Activated naive CD8-positive, alpha-beta T cell treated with anti-CD3 and anti-CD28 coated beads, Interleukin-2, amount 10 ng/mL, durations not matched to agents 7 days and 5 days (primary cell): Measurements from ENCODE around the gene NUF2. TPM values are rescaled to one million over a fixed set of nuclear protein-coding genes. Genes with fewer than 3 reads are reported as not detected.

ENCODE experiments used
- ATAC-seq: fragments of 150-1000 bp; cut with Tn5 transposase; one replicate; pipeline ENCODE4 v1.10.0; 2021; ENCODE audit warnings: low read depth, moderate library complexity
- POLR2A ChIA-PET: fragments of 350-600 bp; sonication (Branson Sonifier 250); formaldehyde crosslinking; loops from one replicate; lab custom pipeline; 2021; ENCODE audit warnings: antibody characterized with exemption; lab: Charles Lee
- DNase-seq: peaks from one replicate; pipeline ENCODE4 v3.0.0; 2021
- H3K27ac Mint-ChIP-seq: one replicate; pipeline ENCODE4 v1.8.0; 2022; ENCODE audit warnings: mild to moderate bottlenecking, mixed read lengths
- H3K27me3 Mint-ChIP-seq: one replicate; pipeline ENCODE4 v1.8.0; 2022; ENCODE audit warnings: mild to moderate bottlenecking, moderate library complexity, mixed read lengths
- H3K36me3 Mint-ChIP-seq: one replicate; pipeline ENCODE4 v1.8.0; 2021; ENCODE audit warnings: mild to moderate bottlenecking, mixed read lengths
- H3K4me1 Mint-ChIP-seq: one replicate; pipeline ENCODE4 v1.8.0; 2021; ENCODE audit warnings: mixed read lengths
- H3K4me3 Mint-ChIP-seq: one replicate; pipeline ENCODE4 v1.8.0; 2022; ENCODE audit warnings: mild to moderate bottlenecking, moderate library complexity, mixed read lengths
- H3K9me3 Mint-ChIP-seq: one replicate; pipeline ENCODE4 v1.8.0; 2021; ENCODE audit warnings: mixed read lengths
- total RNA-seq, 2 experiments: library from RNA; stranded (reverse); gene quantifications; one replicate each; pipeline ENCODE4 v1.2.3, GENCODE V29; 2021

The NUF2 gene
- total RNA-seq, 2 experiments from 2014 or later, result 50.2 to 50.6 TPM

- Mint-ChIP-seq H3K4me1 (no peaks in the 10 kb centered on the region), H3K27me3 (peaks cover 9% of the 10 kb centered on the region), H3K36me3 (no peaks in the 10 kb centered on the region), H3K27ac (no peak overlapping the region), H3K4me3 (no peak overlapping the region), H3K9me3 (no peaks in the 10 kb centered on the region)
- DNase-seq (no peak), ATAC-seq (no peak)
- POLR2A ChIA-PET, result no interaction called here
These were observed 75.9 kb downstream of the NUF2 start for GRCh38 chr1:163397451-163398200.

GRCh38 chr1:163399001-163399400, 77.2 kb downstream of the NUF2 start:
- H3K4me1 Mint-ChIP-seq, result no peaks in the 10 kb centered on the region
- POLR2A ChIA-PET, result no interaction called here

GRCh38 chr1:163399976-163400601, 78.3 kb downstream of the NUF2 start:
- POLR2A ChIA-PET, result no interaction called here
- peaks cover 3% of the 10 kb centered on the region for H3K27me3 Mint-ChIP-seq

More at GRCh38 chr1:163399001-163399400, 77.2 kb downstream of the NUF2 start:
- H3K9me3 Mint-ChIP-seq, result no peaks in the 10 kb centered on the region
- no peak overlapping the region for H3K27ac Mint-ChIP-seq
- no peak overlapping the region for H3K4me3 Mint-ChIP-seq
- ATAC-seq (no peak), DNase-seq (no peak)
- H3K27me3 Mint-ChIP-seq, result peaks cover 8% of the 10 kb centered on the region
- H3K36me3 Mint-ChIP-seq, result no peaks in the 10 kb centered on the region

GRCh38 chr1:163401211-163401610, 79.5 kb downstream of the NUF2 start:
- ATAC-seq (no peak), DNase-seq (no peak)
- no peaks in the 10 kb centered on the region for H3K4me1 Mint-ChIP-seq
- POLR2A ChIA-PET, result no interaction called here
- H3K27me3 Mint-ChIP-seq, result peaks cover 3% of the 10 kb centered on the region
- H3K27ac Mint-ChIP-seq, result no peak overlapping the region
- no peaks in the 10 kb centered on the region for H3K9me3 Mint-ChIP-seq
- H3K4me3 Mint-ChIP-seq, result no peak overlapping the region
- H3K36me3 Mint-ChIP-seq, result no peaks in the 10 kb centered on the region

More at GRCh38 chr1:163399976-163400601, 78.3 kb downstream of the NUF2 start:
- H3K4me3 Mint-ChIP-seq, result no peak overlapping the region
- H3K27ac Mint-ChIP-seq, result no peak overlapping the region
- H3K4me1 Mint-ChIP-seq, result no peaks in the 10 kb centered on the region
- ATAC-seq (no peak), DNase-seq (no peak)
- H3K9me3 Mint-ChIP-seq, result no peaks in the 10 kb centered on the region
- no peaks in the 10 kb centered on the region for H3K36me3 Mint-ChIP-seq

Other genes starting within 250 kb of the NUF2 start
- 1 to 10 TPM; 4.1 to 4.4 TPM for gene RGS5, start 119.0 kb upstream of the NUF2 start, total RNA-seq